ENCODE data around the gene MIF4GD.

- TF ChIP-seq CTCF (IDR thresholded peaks at IDR 0.05; ENCODE audit: borderline replicate concordance, extremely low read depth, low read length, poor library complexity, severe bottlenecking) (no peak), EZH2 (IDR thresholded peaks at IDR 0.05; ENCODE audit: borderline replicate concordance, low read depth, low read length, severe bottlenecking) (no peak)
Measured at GRCh38 chr17:75288359-75288758, 17.3 kb upstream of the MIF4GD start.
